GM12878 (cell line): ENCODE results near the gene SDCCAG8. TPM values are rescaled to one million over a fixed set of nuclear protein-coding genes. Genes with fewer than 3 reads are reported as not detected.

Experiments
- ATAC-seq: fragments of 200-7000 bp; cut with Tn5 transposase; 3 replicates; pipeline ENCODE4 v1.9.1; 2020; ENCODE audit warnings: mild to moderate bottlenecking, moderate library complexity
- BruUV-seq: library from RNA; stranded (reverse); fragments of 400-500 nt; replicated peaks from 2 replicates; lab custom pipeline; 2021; lab: Mats Ljungman, UMichigan
- CTCF ChIA-PET: fragments of 300-600 bp; sonication (Branson Sonifier 250); formaldehyde crosslinking; extraction: SDS; loops from one replicate; lab custom pipeline; 2021; ENCODE audit warnings: inconsistent platforms; lab: Yijun Ruan, JAX
- POLR2A ChIA-PET: fragments of 350-600 bp; formaldehyde crosslinking; extraction: SDS; loops from one replicate; lab custom pipeline; 2021; ENCODE audit warnings: inconsistent platforms; lab: Charles Lee
- RAD21 ChIA-PET: fragments of 300-600 bp; sonication (Branson Sonifier 250); formaldehyde crosslinking; loops from one replicate; lab custom pipeline; 2023; ENCODE audit warnings: antibody characterized with exemption; ENCODE audit not compliant: unreplicated experiment; lab: Charles Lee
- SMC1A ChIA-PET: fragments of 300-600 bp; sonication (Branson Sonifier 250); formaldehyde crosslinking; loops from one replicate; lab custom pipeline; 2023; ENCODE audit not compliant: unreplicated experiment, uncharacterized antibody; lab: Charles Lee
- DNase-seq: peaks from one replicate; pipeline ENCODE4 v3.0.0-alpha.2; 2011; ENCODE audit warnings: low read depth, low spot score
- FAIRE-seq: peaks from 3 replicates; lab custom pipeline; 2011; peaks lifted over from hg19 to GRCh38; lab: Jason Lieb, UNC
- H2AFZ ChIP-seq: 2 replicates; pipeline ENCODE4 v1.6.0; 2011; ENCODE audit warnings: low read depth, low read length, control low read depth; ENCODE audit not compliant: control insufficient read depth
- H3K27ac ChIP-seq: 2 replicates; pipeline ENCODE4 v1.5.1; 2011; ENCODE audit warnings: control low read depth; ENCODE audit not compliant: control insufficient read depth, insufficient read depth
- H3K27me3 ChIP-seq, 2 experiments: replicated peaks in 1 of 2; 2 replicates each; pipeline versions ENCODE4 v1.6.0 to v1.6.1; 2011; ENCODE audit warnings: low read length in 1 of 2; ENCODE audit not compliant: control insufficient read depth in 2 of 2, insufficient read depth in 2 of 2
- H3K36me3 ChIP-seq, 2 experiments: 2 replicates each; pipeline ENCODE4 v1.5.1; 2011; ENCODE audit warnings: low read length in 1 of 2; ENCODE audit not compliant: control insufficient read depth in 2 of 2, insufficient read depth in 2 of 2
- H3K4me1 ChIP-seq: 2 replicates; pipeline ENCODE4 v1.6.1; 2011; ENCODE audit warnings: mild to moderate bottlenecking, low read length, moderate library complexity, mixed read lengths; ENCODE audit not compliant: control insufficient read depth, insufficient read depth
- H3K4me2 ChIP-seq: 2 replicates; pipeline ENCODE4 v1.6.0; 2011; ENCODE audit warnings: control low read depth; ENCODE audit not compliant: control insufficient read depth, insufficient read depth
- H3K4me3 ChIP-seq: fragments of 200-600 bp; sonication (generic); 2 replicates; pipeline ENCODE4 v1.5.1; 2016
- H3K79me2 ChIP-seq: 2 replicates; pipeline ENCODE4 v1.6.0; 2011; ENCODE audit warnings: low read length; ENCODE audit not compliant: control insufficient read depth, insufficient read depth
- H3K9ac ChIP-seq: 2 replicates; pipeline ENCODE4 v1.8.0; 2011; ENCODE audit warnings: low read length, control low read depth, mixed read lengths; ENCODE audit not compliant: control insufficient read depth, insufficient read depth
- H3K9me3 ChIP-seq: replicated peaks from 3 replicates; pipeline ENCODE4 v1.5.1; 2011; ENCODE audit warnings: mild to moderate bottlenecking, low read length; ENCODE audit not compliant: control insufficient read depth, insufficient read depth
- H4K20me1 ChIP-seq: 2 replicates; pipeline ENCODE4 v1.6.0; 2011; ENCODE audit not compliant: control insufficient read depth, insufficient read depth
- BRCA1 ChIP-seq: IDR thresholded peaks from 2 replicates; pipeline ENCODE4 v1.6.1; 2011; ENCODE audit warnings: low read depth, low read length, improper control_type of control experiment
- DPF2 ChIP-seq: fragments of 450-650 bp; IDR thresholded peaks from 2 replicates; pipeline ENCODE4 v1.6.1; 2017; ENCODE audit warnings: mild to moderate bottlenecking
- E2F4 ChIP-seq: IDR thresholded peaks from 2 replicates; pipeline ENCODE4 v1.6.1; 2012; ENCODE audit warnings: low read depth, low read length, improper control_type of control experiment
- E2F8 ChIP-seq: fragments of 450-650 bp; IDR thresholded peaks from 2 replicates; pipeline ENCODE4 v1.6.1; 2018; ENCODE audit warnings: mild to moderate bottlenecking, low read depth, moderate library complexity; ENCODE audit not compliant: partially characterized antibody
- EED ChIP-seq: sonication (generic); IDR thresholded peaks from 2 replicates; pipeline ENCODE4 v1.6.1; 2016; ENCODE audit warnings: antibody characterized with exemption, low read depth
- FOXK2 ChIP-seq: fragments of 450-650 bp; IDR thresholded peaks from 2 replicates; pipeline ENCODE4 v1.6.1; 2017; ENCODE audit warnings: mild to moderate bottlenecking, moderate library complexity
- MTA2 ChIP-seq: fragments of 450-650 bp; IDR thresholded peaks from 2 replicates; pipeline ENCODE4 v1.6.1; 2016; ENCODE audit warnings: low read depth, mild to moderate bottlenecking, moderate library complexity
- NFIC ChIP-seq: IDR thresholded peaks from 2 replicates; pipeline ENCODE4 v1.6.1; 2012; ENCODE audit warnings: low read depth, mild to moderate bottlenecking, inconsistent platforms, low read length, moderate library complexity
- PAX8 ChIP-seq: fragments of 450-650 bp; IDR thresholded peaks from 2 replicates; pipeline ENCODE4 v1.6.1; 2017; ENCODE audit warnings: mild to moderate bottlenecking, moderate library complexity
- PML ChIP-seq: IDR thresholded peaks from 2 replicates; pipeline ENCODE4 v1.6.1; 2012; ENCODE audit warnings: low read length, inconsistent platforms
- SPI1 ChIP-seq: IDR thresholded peaks from 2 replicates; pipeline ENCODE4 v1.6.1; 2011; ENCODE audit warnings: low read depth, mild to moderate bottlenecking, low read length, moderate library complexity, borderline replicate concordance; ENCODE audit not compliant: insufficient read depth
- SREBF1 ChIP-seq: IDR thresholded peaks from 2 replicates; pipeline ENCODE4 v1.6.1; 2012; ENCODE audit warnings: mild to moderate bottlenecking, low read length
- SUZ12 ChIP-seq: fragments of 200-600 bp; sonication (generic); IDR thresholded peaks from one replicate; pipeline ENCODE4 v1.6.1; 2018; ENCODE audit warnings: antibody characterized with exemption, mild to moderate bottlenecking; ENCODE audit not compliant: unreplicated experiment
- TBL1XR1 ChIP-seq: IDR thresholded peaks from 2 replicates; pipeline ENCODE4 v1.6.1; 2012; ENCODE audit warnings: low read depth, low read length, improper control_type of control experiment
- TCF12 ChIP-seq: IDR thresholded peaks from 2 replicates; pipeline ENCODE4 v1.6.1; 2011; ENCODE audit warnings: low read depth, mild to moderate bottlenecking, low read length
- ZNF592 ChIP-seq: fragments of 450-650 bp; IDR thresholded peaks from 2 replicates; pipeline ENCODE4 v1.6.1; 2017; ENCODE audit warnings: mild to moderate bottlenecking, moderate library complexity
- ZZZ3 ChIP-seq: IDR thresholded peaks from 2 replicates; pipeline ENCODE4 v1.6.1; 2011; ENCODE audit warnings: low read depth; ENCODE audit not compliant: control insufficient read depth, insufficient read length
- WGBS: methylation state at CpG from one replicate; pipeline ENCODE4 v1.1.6; 2016; ENCODE audit warnings: low lambda C conversion rate; ENCODE audit not compliant: insufficient replicate concordance, insufficient coverage; ENCODE audit errors: missing lambda C conversion rate; 5-methylcytosine and 5-hydroxymethylcytosine counted together
- in situ Hi-C: fragments of 300-500 bp; cut with MboI; formaldehyde crosslinking; loops from 9 replicates; pipeline ENCODE4 v1.14.3; 2018; ENCODE audit warnings: mixed read lengths
- intact Hi-C: fragments of 100-400 bp; cut with micrococcal nuclease; formaldehyde crosslinking; loops from one replicate; pipeline ENCODE4 v1.14.2; 2022; ENCODE audit not compliant: unreplicated experiment
- polyA plus RNA-seq, 11 experiments: library from polyadenylated mRNA; depleted of rRNA in 4 of 11; unstranded in 6 of 11; stranded (reverse) in 5 of 11; fragments of >200 nt; fragmentation: Nextera tagmentation in 4 of 11; fragmentation: Illumina TruSeq in 1 of 11; extraction: Ambion mirVana in 4 of 11; extraction: Trizol in 1 of 11; gene quantifications; 1 replicate in 1 of 11; 2 replicates in 10 of 11; pipeline versions ENCODE4 v1.2.1 to v1.2.3, GENCODE V29; 2011 to 2016; ENCODE audit warnings: inconsistent platforms in 2 of 11, missing spikeins in 2 of 11, low read depth in 1 of 11
- total RNA-seq, 4 experiments: library from RNA; depleted of rRNA in 3 of 4; stranded (reverse); fragments of >200 nt in 3 of 4; fragmentation: Illumina TruSeq in 1 of 4; extraction: Trizol in 1 of 4; gene quantifications; 2 replicates each; pipeline versions ENCODE4 v1.2.1 to v1.2.3, GENCODE V29; 2013 to 2021

SDCCAG8 gene
- total and polyA plus RNA-seq, 10 of the 15 experiments (the other 5 are each of a cell fraction or from before 2014, with no cell fraction given), result 15.0 to 25.6 (median 20.6) TPM

- no peak for TF ChIP-seq E2F8
- no peak for TF ChIP-seq TCF12
- TF ChIP-seq BRCA1, result no peak
- TF ChIP-seq MTA2, result no peak
- no peak for TF ChIP-seq FOXK2
- no peak for TF ChIP-seq E2F4
Observed at GRCh38 chr1:243432136-243432535, 176.3 kb downstream of the SDCCAG8 start (continued).

GRCh38 chr1:243433737-243434370 lies 178.0 kb downstream of the SDCCAG8 start:
- intact Hi-C loops, result no loop called here
- no peak overlapping the region for H3K27ac ChIP-seq
- no peak for DNase-seq
- SMC1A ChIA-PET, result interaction anchor here (1.3 kb wide), 1 partner anchor 120 kb away, joined by 4 read pairs; no protein-coding TSS in a partner anchor
- peak; percentile 59 for FAIRE-seq
- in situ Hi-C loops, result no loop called here
- no peak overlapping the region for H2AFZ ChIP-seq
- no peak overlapping the region for H3K4me2 ChIP-seq
- CTCF ChIA-PET, result no interaction called here
- H3K79me2 ChIP-seq, result no peaks in the 10 kb centered on the region
- H3K36me3 ChIP-seq, result no peaks in the 10 kb centered on the region
- no peaks in the 10 kb centered on the region for H3K27me3 ChIP-seq
- RAD21 ChIA-PET, result no interaction called here
- no peaks in the 10 kb centered on the region for H3K4me1 ChIP-seq
- no peak overlapping the region for H3K4me3 ChIP-seq
- POLR2A ChIA-PET, result no interaction called here
- no peaks in the 10 kb centered on the region for H3K9me3 ChIP-seq
- H4K20me1 ChIP-seq, result no peaks in the 10 kb centered on the region
- ATAC-seq, result no peak
- H3K9ac ChIP-seq, result no peak overlapping the region
- no TSS peak for BruUV-seq
- 92% methylated on average over 8 of the region's 8 CpGs for WGBS
- TF ChIP-seq SREBF1 (no peak), PML (no peak), TBL1XR1 (no peak), EED (no peak), SPI1 (no peak), NFIC (no peak), DPF2 (no peak), ZNF592 (no peak), ZZZ3 (no peak), SUZ12 (no peak), PAX8 (no peak)
